ENCODE results near the gene DHODH. TPM values are rescaled to one million over a fixed set of nuclear protein-coding genes. Genes with fewer than 3 reads are reported as not detected.

The DHODH gene
- total RNA-seq, 1 experiment from 2014 or later = 19.0 TPM

GRCh38 chr16:72044296-72044695, 35.8 kb downstream of the DHODH start:
- ChIA-PET CTCF (no interaction called here), POLR2A (no interaction called here)
- no peak overlapping the region for H3K4me3 Mint-ChIP-seq
- H3K27ac Mint-ChIP-seq = no peak overlapping the region
- peaks cover 3% of the 10 kb centered on the region; the same call in 1 of the 2 replicates for H3K27me3 Mint-ChIP-seq (ENCODE audit: low read depth)
- TF ChIP-seq KAT7 (CRISPR knock-in tag; IDR thresholded peaks at IDR 0.05; ENCODE audit: borderline replicate concordance) (no peak), ZNF317 (CRISPR knock-in tag; IDR thresholded peaks at IDR 0.05; ENCODE audit: borderline replicate concordance, low read depth) (no peak), SP1 (CRISPR knock-in tag; conservative IDR thresholded peaks at IDR 0.05) (no peak), SMAD4 (CRISPR knock-in tag; IDR thresholded peaks at IDR 0.05) (no peak), ZNF532 (CRISPR knock-in tag; IDR thresholded peaks at IDR 0.05; ENCODE audit: borderline replicate concordance) (no peak)
- TF ChIP-seq, protein P1, sequence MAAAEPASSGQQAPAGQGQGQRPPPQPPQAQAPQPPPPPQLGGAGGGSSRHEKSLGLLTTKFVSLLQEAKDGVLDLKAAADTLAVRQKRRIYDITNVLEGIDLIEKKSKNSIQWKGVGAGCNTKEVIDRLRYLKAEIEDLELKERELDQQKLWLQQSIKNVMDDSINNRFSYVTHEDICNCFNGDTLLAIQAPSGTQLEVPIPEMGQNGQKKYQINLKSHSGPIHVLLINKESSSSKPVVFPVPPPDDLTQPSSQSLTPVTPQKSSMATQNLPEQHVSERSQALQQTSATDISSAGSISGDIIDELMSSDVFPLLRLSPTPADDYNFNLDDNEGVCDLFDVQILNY (CRISPR knock-in tag; IDR thresholded peaks at IDR 0.05) = no peak
- TF ChIP-seq, protein P2, sequence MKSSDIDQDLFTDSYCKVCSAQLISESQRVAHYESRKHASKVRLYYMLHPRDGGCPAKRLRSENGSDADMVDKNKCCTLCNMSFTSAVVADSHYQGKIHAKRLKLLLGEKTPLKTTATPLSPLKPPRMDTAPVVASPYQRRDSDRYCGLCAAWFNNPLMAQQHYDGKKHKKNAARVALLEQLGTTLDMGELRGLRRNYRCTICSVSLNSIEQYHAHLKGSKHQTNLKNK (CRISPR knock-in tag; IDR thresholded peaks at IDR 0.05) = no peak
- TF ChIP-seq, protein P3, sequence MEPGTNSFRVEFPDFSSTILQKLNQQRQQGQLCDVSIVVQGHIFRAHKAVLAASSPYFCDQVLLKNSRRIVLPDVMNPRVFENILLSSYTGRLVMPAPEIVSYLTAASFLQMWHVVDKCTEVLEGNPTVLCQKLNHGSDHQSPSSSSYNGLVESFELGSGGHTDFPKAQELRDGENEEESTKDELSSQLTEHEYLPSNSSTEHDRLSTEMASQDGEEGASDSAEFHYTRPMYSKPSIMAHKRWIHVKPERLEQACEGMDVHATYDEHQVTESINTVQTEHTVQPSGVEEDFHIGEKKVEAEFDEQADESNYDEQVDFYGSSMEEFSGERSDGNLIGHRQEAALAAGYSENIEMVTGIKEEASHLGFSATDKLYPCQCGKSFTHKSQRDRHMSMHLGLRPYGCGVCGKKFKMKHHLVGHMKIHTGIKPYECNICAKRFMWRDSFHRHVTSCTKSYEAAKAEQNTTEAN (CRISPR knock-in tag; IDR thresholded peaks at IDR 0.05) = no peak
- DNase-seq (ENCODE audit: low spot score) = no peak
- ATAC-seq = no peak
- H3K36me3 Mint-ChIP-seq = no peaks in the 10 kb centered on the region
- peaks cover 9% of the 10 kb centered on the region for H3K9me3 Mint-ChIP-seq
- H3K4me1 Mint-ChIP-seq = no peaks in the 10 kb centered on the region

GRCh38 chr16:72044825-72045359, 36.3 kb downstream of the DHODH start:
- Mint-ChIP-seq H3K27me3 (ENCODE audit: low read depth) (peaks cover 7% of the 10 kb centered on the region), H3K9me3 (peaks cover 13% of the 10 kb centered on the region), H3K4me3 (no peak overlapping the region), H3K36me3 (no peaks in the 10 kb centered on the region), H3K4me1 (no peaks in the 10 kb centered on the region), H3K27ac (no peak overlapping the region)
- TF ChIP-seq CTCF (IDR thresholded peaks at IDR 0.05) = no peak
- TF ChIP-seq ATF1 (CRISPR knock-in tag; IDR thresholded peaks at IDR 0.05) = no peak
- TF ChIP-seq, protein P4, sequence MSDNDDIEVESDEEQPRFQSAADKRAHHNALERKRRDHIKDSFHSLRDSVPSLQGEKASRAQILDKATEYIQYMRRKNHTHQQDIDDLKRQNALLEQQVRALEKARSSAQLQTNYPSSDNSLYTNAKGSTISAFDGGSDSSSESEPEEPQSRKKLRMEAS (CRISPR knock-in tag; IDR thresholded peaks at IDR 0.05) = no peak
- CTCF ChIA-PET = no interaction called here
- POLR2A ChIA-PET = no interaction called here
- DNase-seq (ENCODE audit: low spot score) (no peak), ATAC-seq (no peak)

DNA sequence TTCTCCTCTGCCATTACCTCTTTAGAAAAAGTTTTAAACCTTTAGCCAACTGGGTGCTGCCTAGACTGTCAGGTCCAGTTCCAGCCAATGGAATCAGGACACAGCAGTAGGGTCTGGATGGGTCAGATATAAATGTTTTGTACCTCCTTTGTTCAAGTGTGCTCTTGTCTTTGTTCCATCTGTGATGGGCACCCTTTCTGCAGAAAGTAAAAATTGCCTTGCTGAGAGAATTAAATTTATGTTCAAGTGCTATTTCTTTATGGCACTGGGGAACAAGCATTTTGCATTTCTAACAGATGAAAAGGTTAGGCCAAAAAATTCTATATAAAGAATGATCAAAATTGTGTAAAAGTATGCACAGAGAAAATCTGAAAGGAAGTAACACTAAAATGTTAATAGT, 40.6 kb downstream of the DHODH start:
- H3K4me1 Mint-ChIP-seq = no peaks in the 10 kb centered on the region
- ChIA-PET POLR2A (no interaction called here), CTCF (no interaction called here)
- H3K36me3 Mint-ChIP-seq = no peaks in the 10 kb centered on the region
- peaks cover 16% of the 10 kb centered on the region for H3K27me3 Mint-ChIP-seq (ENCODE audit: low read depth)
- H3K4me3 Mint-ChIP-seq = no peak overlapping the region
- H3K27ac Mint-ChIP-seq = no peak overlapping the region
- H3K9me3 Mint-ChIP-seq = peaks cover 12% of the 10 kb centered on the region
- no peak for ATAC-seq
- DNase-seq (ENCODE audit: low spot score) = no peak
- TF ChIP-seq, protein P1 (CRISPR knock-in tag; IDR thresholded peaks at IDR 0.05) = no peak
- TF ChIP-seq CREM (CRISPR knock-in tag; IDR thresholded peaks at IDR 0.05) = no peak
- TF ChIP-seq NR1H2 (CRISPR knock-in tag; IDR thresholded peaks at IDR 0.05) = no peak
- no peak for TF ChIP-seq ETV6 (CRISPR knock-in tag; IDR thresholded peaks at IDR 0.05)
- no peak for TF ChIP-seq ATF2 (CRISPR knock-in tag; IDR thresholded peaks at IDR 0.05; ENCODE audit: borderline replicate concordance, low read depth)
- TF ChIP-seq EMX1 (CRISPR knock-in tag; IDR thresholded peaks at IDR 0.05) = no peak
- TF ChIP-seq CBFB (CRISPR knock-in tag; IDR thresholded peaks at IDR 0.05; ENCODE audit: low read depth) = no peak
- TF ChIP-seq, protein P5, sequence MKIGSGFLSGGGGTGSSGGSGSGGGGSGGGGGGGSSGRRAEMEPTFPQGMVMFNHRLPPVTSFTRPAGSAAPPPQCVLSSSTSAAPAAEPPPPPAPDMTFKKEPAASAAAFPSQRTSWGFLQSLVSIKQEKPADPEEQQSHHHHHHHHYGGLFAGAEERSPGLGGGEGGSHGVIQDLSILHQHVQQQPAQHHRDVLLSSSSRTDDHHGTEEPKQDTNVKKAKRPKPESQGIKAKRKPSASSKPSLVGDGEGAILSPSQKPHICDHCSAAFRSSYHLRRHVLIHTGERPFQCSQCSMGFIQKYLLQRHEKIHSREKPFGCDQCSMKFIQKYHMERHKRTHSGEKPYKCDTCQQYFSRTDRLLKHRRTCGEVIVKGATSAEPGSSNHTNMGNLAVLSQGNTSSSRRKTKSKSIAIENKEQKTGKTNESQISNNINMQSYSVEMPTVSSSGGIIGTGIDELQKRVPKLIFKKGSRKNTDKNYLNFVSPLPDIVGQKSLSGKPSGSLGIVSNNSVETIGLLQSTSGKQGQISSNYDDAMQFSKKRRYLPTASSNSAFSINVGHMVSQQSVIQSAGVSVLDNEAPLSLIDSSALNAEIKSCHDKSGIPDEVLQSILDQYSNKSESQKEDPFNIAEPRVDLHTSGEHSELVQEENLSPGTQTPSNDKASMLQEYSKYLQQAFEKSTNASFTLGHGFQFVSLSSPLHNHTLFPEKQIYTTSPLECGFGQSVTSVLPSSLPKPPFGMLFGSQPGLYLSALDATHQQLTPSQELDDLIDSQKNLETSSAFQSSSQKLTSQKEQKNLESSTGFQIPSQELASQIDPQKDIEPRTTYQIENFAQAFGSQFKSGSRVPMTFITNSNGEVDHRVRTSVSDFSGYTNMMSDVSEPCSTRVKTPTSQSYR (CRISPR knock-in tag; IDR thresholded peaks at IDR 0.05) = no peak
